Measurements from ENCODE around the gene MED22. TPM values are rescaled to one million over a fixed set of nuclear protein-coding genes. Genes with fewer than 3 reads are reported as not detected.
"Not testable (repeated sequence)": the region's sequence is repeated elsewhere in the genome, so short reads cannot be mapped to it uniquely, and the experiment has no call there.

Gene MED22
- total and polyA plus RNA-seq, 8 donors = 6.2 to 14.8 (median 10.5) TPM

GRCh38 chr9:133321411-133321935, 26.5 kb downstream of the MED22 start:
- DNase-seq = no peak
- H3K9me3 ChIP-seq = no peaks in the 10 kb centered on the region
- H3K36me3 ChIP-seq = no peaks in the 10 kb centered on the region
- WGBS, 2 donors = 72 to 79% methylated on average over 13 of the region's 13 CpGs
- TF ChIP-seq CTCF (IDR thresholded peaks at IDR 0.05) = no peak
- H3K4me1 ChIP-seq = no peaks in the 10 kb centered on the region
- H3K4me3 ChIP-seq = no peak overlapping the region
- intact Hi-C loops (cut with DNase I) = no loop called here
- FAIRE-seq = no peak
- H3K27ac ChIP-seq = no peak overlapping the region
- H3K27me3 ChIP-seq = no peaks in the 10 kb centered on the region
- ATAC-seq = no peak

GRCh38 chr9:133320421-133320881, 27.5 kb downstream of the MED22 start:
- 76 to 78% methylated on average over 13 of the region's 13 CpGs for WGBS, 2 donors
- no peak for TF ChIP-seq CTCF (IDR thresholded peaks at IDR 0.05)

GRCh38 chr9:133317551-133317950, 30.4 kb downstream of the MED22 start:
- H3K27ac ChIP-seq; FAIRE-seq; H3K36me3 ChIP-seq; ATAC-seq; DNase-seq; intact Hi-C loops (cut with DNase I); H3K4me3 ChIP-seq; H3K9me3 ChIP-seq; H3K4me1 ChIP-seq; H3K27me3 ChIP-seq: not testable (repeated sequence)
- 66 to 69% methylated on average over 13 of the region's 13 CpGs for WGBS, 2 donors

More at GRCh38 chr9:133320421-133320881, 27.5 kb downstream of the MED22 start:
- Histone ChIP-seq H3K36me3 (no peaks in the 10 kb centered on the region), H3K9me3 (no peaks in the 10 kb centered on the region), H3K27ac (no peak overlapping the region), H3K27me3 (no peaks in the 10 kb centered on the region), H3K4me1 (no peaks in the 10 kb centered on the region), H3K4me3 (no peak overlapping the region)
- FAIRE-seq (no peak), ATAC-seq (no peak), DNase-seq (no peak)
- intact Hi-C loops (cut with DNase I) = no loop called here

GRCh38 chr9:133315997-133316396, 31.9 kb downstream of the MED22 start:
- no peak for FAIRE-seq
- no peaks in the 10 kb centered on the region for H3K27me3 ChIP-seq

GRCh38 chr9:133309608-133310007, 38.3 kb downstream of the MED22 start:
- WGBS, 2 donors = 65 to 70% methylated on average over 6 of the region's 6 CpGs
- ATAC-seq (no peak), DNase-seq (no peak), FAIRE-seq (no peak)
- Histone ChIP-seq H3K4me1 (no peaks in the 10 kb centered on the region), H3K9me3 (no peaks in the 10 kb centered on the region), H3K4me3 (no peak overlapping the region), H3K36me3 (no peaks in the 10 kb centered on the region), H3K27ac (no peak overlapping the region), H3K27me3 (no peaks in the 10 kb centered on the region)
- TF ChIP-seq CTCF (IDR thresholded peaks at IDR 0.05) = no peak
- intact Hi-C loops (cut with DNase I) = no loop called here

More at GRCh38 chr9:133315997-133316396, 31.9 kb downstream of the MED22 start:
- TF ChIP-seq CTCF (IDR thresholded peaks at IDR 0.05) = no peak
- no peak for DNase-seq
- Histone ChIP-seq H3K4me3 (no peak overlapping the region), H3K27ac (no peak overlapping the region), H3K9me3 (no peaks in the 10 kb centered on the region), H3K36me3 (no peaks in the 10 kb centered on the region), H3K4me1 (no peaks in the 10 kb centered on the region)
- no peak for ATAC-seq
- 64 to 68% methylated on average over 2 of the region's 2 CpGs for WGBS, 2 donors
- intact Hi-C loops (cut with DNase I) = no loop called here
